Lower leg skin (tissue), 4 donors: ENCODE data around the gene IPMK. TPM values are rescaled to one million over a fixed set of nuclear protein-coding genes. Genes with fewer than 3 reads are reported as not detected.
"Not testable (repeated sequence)": the region's sequence is repeated elsewhere in the genome, so short reads cannot be mapped to it uniquely, and the experiment has no call there.

Experiments used
- DNase-seq, 2 donors: peaks; one replicate each; pipeline ENCODE4 v3.0.0-alpha.2; 2019; ENCODE audit warnings: low spot score in 2 of 2
- H3K4me3 ChIP-seq: fragments of 200-600 bp; sonication (generic); 2 replicates; pipeline ENCODE4 v1.5.1; 2017; ENCODE audit warnings: mild to moderate bottlenecking, low read depth; ENCODE audit not compliant: poor library complexity, severe bottlenecking
- CTCF ChIP-seq, 3 donors: fragments of 450-650 bp; IDR thresholded peaks; one replicate each; pipeline ENCODE4 v1.5.1; 2016; ENCODE audit warnings: antibody characterized with exemption in 3 of 3, mild to moderate bottlenecking in 3 of 3, moderate library complexity in 2 of 3
- POLR2A ChIP-seq, 2 donors: fragments of 450-650 bp; IDR thresholded peaks; one replicate each; pipeline ENCODE4 v1.6.1; 2016 to 2017; ENCODE audit warnings: antibody characterized with exemption in 2 of 2, mild to moderate bottlenecking in 1 of 2, moderate library complexity in 1 of 2
- WGBS, 2 donors: methylation state at CpG; one replicate each; pipeline ENCODE4 v1.1.5; 2018; 5-methylcytosine and 5-hydroxymethylcytosine counted together
- intact Hi-C: fragments of 100-400 bp; cut with DNase I; formaldehyde crosslinking; loops from one replicate; pipeline ENCODE4 v1.15.0; 2023; ENCODE audit warnings: low total_unique reads
- total RNA-seq, 4 donors: library from RNA; depleted of rRNA; stranded (reverse); fragments of >200 nt; gene quantifications; one replicate each; pipeline ENCODE4 v1.1.0, GENCODE V29; 2016

The IPMK gene
- total RNA-seq, 4 donors from 2014 or later = 8.8 to 13.4 (median 11.0) TPM

- TF ChIP-seq POLR2A (IDR thresholded peaks at IDR 0.05) (no peak), CTCF (IDR thresholded peaks at IDR 0.05) (no peak)
- DNase-seq = no peak
- 70 to 71% methylated on average over 3 of the region's 3 CpGs for WGBS, 2 donors
- intact Hi-C loops = no loop called here
- H3K4me3 ChIP-seq = no peak overlapping the region
These were observed 26.3 kb downstream of the IPMK start for GRCh38 chr10:58241346-58241745.

GRCh38 chr10:58240531-58240930, 27.2 kb downstream of the IPMK start:
- no peak for TF ChIP-seq POLR2A (IDR thresholded peaks at IDR 0.05)
- no peak for TF ChIP-seq CTCF (IDR thresholded peaks at IDR 0.05)
- intact Hi-C loops = no loop called here
- 76 to 78% methylated on average over 4 of the region's 4 CpGs for WGBS, 2 donors

GRCh38 chr10:58239561-58240169, 28.0 kb downstream of the IPMK start:
- TF ChIP-seq CTCF (IDR thresholded peaks at IDR 0.05) (no peak), POLR2A (IDR thresholded peaks at IDR 0.05) (no peak)
- 65 to 77% methylated on average over 5 of the region's 5 CpGs for WGBS, 2 donors

More at GRCh38 chr10:58240531-58240930, 27.2 kb downstream of the IPMK start:
- no peak overlapping the region for H3K4me3 ChIP-seq
- no peak for DNase-seq

GRCh38 chr10:58237014-58237834, 30.5 kb downstream of the IPMK start:
- TF ChIP-seq POLR2A (IDR thresholded peaks at IDR 0.05) (no peak), CTCF (IDR thresholded peaks at IDR 0.05) (no peak)
- intact Hi-C loops = no loop called here
- H3K4me3 ChIP-seq = no peak overlapping the region
- no peak for DNase-seq
- 92 to 94% methylated on average over 3 of the region's 3 CpGs for whole genome bisulfite sequencing, 2 donors

More at GRCh38 chr10:58239561-58240169, 28.0 kb downstream of the IPMK start:
- no peak for DNase-seq
- intact Hi-C loops = no loop called here
- H3K4me3 ChIP-seq = no peak overlapping the region

GRCh38 chr10:58229856-58230255, 37.8 kb downstream of the IPMK start:
- DNase-seq, H3K4me3 ChIP-seq, intact Hi-C loops: not testable (repeated sequence)
- WGBS, 2 donors = 76 to 89% methylated on average over 3 to 7 of the region's 7 CpGs

- H3K4me3 ChIP-seq = no peak overlapping the region
- no peak for TF ChIP-seq POLR2A (IDR thresholded peaks at IDR 0.05)
- no peak for TF ChIP-seq CTCF (IDR thresholded peaks at IDR 0.05)
- intact Hi-C loops = no loop called here
- 94 to 97% methylated on average over 2 of the region's 2 CpGs for WGBS, 2 donors
- DNase-seq = no peak
These were observed 42.0 kb downstream of the IPMK start for GRCh38 chr10:58225654-58226053.
